Measurements from ENCODE around the gene SMIM7. TPM values are rescaled to one million over a fixed set of nuclear protein-coding genes. Genes with fewer than 3 reads are reported as not detected.

Gene SMIM7
- total RNA-seq, 1 experiment from 2014 or later, result 74.4 TPM

DNA sequence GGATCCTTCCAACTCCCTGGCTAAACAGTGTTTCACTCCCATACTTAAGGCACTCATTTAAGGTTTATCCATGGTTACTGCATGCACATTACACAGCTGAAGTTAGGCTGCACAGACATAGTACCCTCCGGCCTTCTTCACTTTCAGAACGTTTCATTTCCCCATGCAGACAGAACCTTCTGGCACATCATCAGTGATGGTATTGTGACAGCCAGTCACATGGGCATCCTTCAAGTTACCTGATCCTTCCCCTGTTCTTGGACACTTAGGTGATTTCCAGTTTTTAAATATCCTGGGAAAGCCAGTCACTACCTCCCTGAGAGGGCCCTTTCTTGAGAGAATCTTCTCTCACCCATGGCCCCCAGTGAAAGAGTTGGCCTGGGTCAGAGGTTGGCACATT, 9.1 kb downstream of the SMIM7 start:
- Mint-ChIP-seq H3K4me1 (ENCODE audit: low read depth, unreplicated experiment) (no peaks in the 10 kb centered on the region), H3K27me3 (ENCODE audit: insufficient read depth, unreplicated experiment) (no peaks in the 10 kb centered on the region), H3K36me3 (ENCODE audit: insufficient read depth, unreplicated experiment) (peaks cover 83% of the 10 kb centered on the region), H3K27ac (ENCODE audit: unreplicated experiment) (no peak overlapping the region), H3K4me3 (ENCODE audit: unreplicated experiment) (no peak overlapping the region), H3K9me3 (ENCODE audit: unreplicated experiment) (no peaks in the 10 kb centered on the region)
- no peaks in the 10 kb centered on the region for H3K4me1 ChIP-seq
- BruUV-seq (replicated peaks), result no TSS peak
- intact Hi-C loops (cut with micrococcal nuclease; ENCODE audit: unreplicated experiment), result no loop called here
- H3K4me3 ChIP-seq (ENCODE audit: low read depth, low read length), result no peak overlapping the region
- DNase-seq, result no peak
- ChIA-PET POLR2A (interaction anchor here (0.5 kb wide), 1 partner anchor 238 kb away, joined by 6 read pairs; no protein-coding TSS in a partner anchor), CTCF (no interaction called here)
- H3K27me3 ChIP-seq (replicated peaks; ENCODE audit: control insufficient read depth, insufficient read depth, low read length), result no peaks in the 10 kb centered on the region
- peaks cover 3% of the 10 kb centered on the region for H3K36me3 ChIP-seq (ENCODE audit: control insufficient read depth, insufficient read depth, low read length)
- TF ChIP-seq, protein P1, sequence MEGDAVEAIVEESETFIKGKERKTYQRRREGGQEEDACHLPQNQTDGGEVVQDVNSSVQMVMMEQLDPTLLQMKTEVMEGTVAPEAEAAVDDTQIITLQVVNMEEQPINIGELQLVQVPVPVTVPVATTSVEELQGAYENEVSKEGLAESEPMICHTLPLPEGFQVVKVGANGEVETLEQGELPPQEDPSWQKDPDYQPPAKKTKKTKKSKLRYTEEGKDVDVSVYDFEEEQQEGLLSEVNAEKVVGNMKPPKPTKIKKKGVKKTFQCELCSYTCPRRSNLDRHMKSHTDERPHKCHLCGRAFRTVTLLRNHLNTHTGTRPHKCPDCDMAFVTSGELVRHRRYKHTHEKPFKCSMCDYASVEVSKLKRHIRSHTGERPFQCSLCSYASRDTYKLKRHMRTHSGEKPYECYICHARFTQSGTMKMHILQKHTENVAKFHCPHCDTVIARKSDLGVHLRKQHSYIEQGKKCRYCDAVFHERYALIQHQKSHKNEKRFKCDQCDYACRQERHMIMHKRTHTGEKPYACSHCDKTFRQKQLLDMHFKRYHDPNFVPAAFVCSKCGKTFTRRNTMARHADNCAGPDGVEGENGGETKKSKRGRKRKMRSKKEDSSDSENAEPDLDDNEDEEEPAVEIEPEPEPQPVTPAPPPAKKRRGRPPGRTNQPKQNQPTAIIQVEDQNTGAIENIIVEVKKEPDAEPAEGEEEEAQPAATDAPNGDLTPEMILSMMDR (IDR thresholded peaks at IDR 0.05; ENCODE audit: insufficient read depth in 1 of 2, low read depth in 1 of 2, low read length in 1 of 2, severe bottlenecking in 1 of 2, unreplicated experiment in 1 of 2), result no peak
- H3K9me3 ChIP-seq, result no peaks in the 10 kb centered on the region

DNA sequence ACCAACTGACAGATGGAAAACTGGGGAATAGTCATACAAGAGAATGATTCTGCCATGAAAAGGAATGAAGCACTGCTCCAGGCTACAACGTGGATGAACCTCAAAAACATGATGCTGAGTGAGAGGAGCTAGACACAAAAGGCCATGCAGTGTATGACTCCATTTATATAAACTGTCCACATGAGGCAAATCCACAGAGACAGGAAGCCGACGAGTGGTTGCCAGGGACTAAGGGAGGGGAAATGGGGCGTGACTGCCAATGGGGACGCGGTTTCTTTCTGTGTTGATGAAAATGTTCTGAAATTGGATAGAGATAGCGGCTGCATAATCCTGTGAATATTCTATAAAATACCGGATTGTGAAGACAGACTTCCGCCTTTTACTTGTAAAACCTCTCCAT, 10.2 kb downstream of the SMIM7 start:
- no TSS peak for BruUV-seq (replicated peaks)
- no peak for DNase-seq
- H3K27ac Mint-ChIP-seq (ENCODE audit: unreplicated experiment), result no peak overlapping the region
- H3K4me3 ChIP-seq (ENCODE audit: low read depth, low read length), result no peak overlapping the region
- no peaks in the 10 kb centered on the region for H3K9me3 ChIP-seq
- H3K27me3 ChIP-seq (replicated peaks; ENCODE audit: control insufficient read depth, insufficient read depth, low read length), result no peaks in the 10 kb centered on the region
- POLR2A ChIA-PET, result no interaction called here
- no peaks in the 10 kb centered on the region for H3K4me1 Mint-ChIP-seq (ENCODE audit: low read depth, unreplicated experiment)
- H3K4me1 ChIP-seq, result no peaks in the 10 kb centered on the region
- no peak overlapping the region for H3K4me3 Mint-ChIP-seq (ENCODE audit: unreplicated experiment)
- peaks cover 79% of the 10 kb centered on the region for H3K36me3 Mint-ChIP-seq (ENCODE audit: insufficient read depth, unreplicated experiment)
- no peaks in the 10 kb centered on the region for H3K9me3 Mint-ChIP-seq (ENCODE audit: unreplicated experiment)
- intact Hi-C loops (cut with micrococcal nuclease; ENCODE audit: unreplicated experiment), result no loop called here
- no peaks in the 10 kb centered on the region for H3K27me3 Mint-ChIP-seq (ENCODE audit: insufficient read depth, unreplicated experiment)
- H3K36me3 ChIP-seq (ENCODE audit: control insufficient read depth, insufficient read depth, low read length), result peaks cover 3% of the 10 kb centered on the region
- TF ChIP-seq, protein P1 (IDR thresholded peaks at IDR 0.05; ENCODE audit: insufficient read depth in 1 of 2, low read depth in 1 of 2, low read length in 1 of 2, severe bottlenecking in 1 of 2, unreplicated experiment in 1 of 2), result no peak
- CTCF ChIA-PET, result no interaction called here

DNA sequence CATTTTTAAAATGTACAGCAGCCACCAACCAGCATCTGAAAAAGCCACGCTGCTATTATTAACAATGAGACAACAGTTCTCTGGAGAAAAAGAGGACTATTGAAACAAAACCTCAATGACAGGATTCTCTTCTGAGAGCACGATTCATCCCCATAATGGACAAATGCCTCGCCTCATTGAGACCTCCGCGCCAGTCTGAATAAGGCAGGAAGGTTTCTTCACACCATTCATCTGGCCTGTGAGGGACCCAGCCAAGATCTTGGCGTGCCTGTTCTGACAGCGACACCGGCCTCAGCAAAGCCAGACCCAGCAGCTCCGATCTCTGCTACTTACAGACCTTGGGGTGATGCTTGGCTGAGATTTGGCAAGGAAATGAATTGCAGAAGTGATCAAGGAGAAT, 14.8 kb downstream of the SMIM7 start:
- no peaks in the 10 kb centered on the region for H3K4me1 Mint-ChIP-seq (ENCODE audit: low read depth, unreplicated experiment)
- no TSS peak for BruUV-seq (replicated peaks)
- Histone ChIP-seq H3K4me1 (no peaks in the 10 kb centered on the region), H3K36me3 (ENCODE audit: control insufficient read depth, insufficient read depth, low read length) (no peaks in the 10 kb centered on the region; the same call in 1 of the 2 replicates), H3K9me3 (no peaks in the 10 kb centered on the region), H3K4me3 (ENCODE audit: low read depth, low read length) (no peak overlapping the region), H3K27me3 (replicated peaks; ENCODE audit: control insufficient read depth, insufficient read depth, low read length) (no peaks in the 10 kb centered on the region)
- DNase-seq, result no peak
- H3K27me3 Mint-ChIP-seq (ENCODE audit: insufficient read depth, unreplicated experiment), result no peaks in the 10 kb centered on the region
- no peaks in the 10 kb centered on the region for H3K9me3 Mint-ChIP-seq (ENCODE audit: unreplicated experiment)
- no peak overlapping the region for H3K4me3 Mint-ChIP-seq (ENCODE audit: unreplicated experiment)
- H3K27ac Mint-ChIP-seq (ENCODE audit: unreplicated experiment), result no peak overlapping the region
- CTCF ChIA-PET, result no interaction called here
- POLR2A ChIA-PET, result no interaction called here
- intact Hi-C loops (cut with micrococcal nuclease; ENCODE audit: unreplicated experiment), result no loop called here
- peaks cover 72% of the 10 kb centered on the region for H3K36me3 Mint-ChIP-seq (ENCODE audit: insufficient read depth, unreplicated experiment)
- TF ChIP-seq, protein P1 (IDR thresholded peaks at IDR 0.05; ENCODE audit: insufficient read depth in 1 of 2, low read depth in 1 of 2, low read length in 1 of 2, severe bottlenecking in 1 of 2, unreplicated experiment in 1 of 2), result no peak
